Liver (tissue), 9 donors: ENCODE data around the gene SMYD3. TPM values are rescaled to one million over a fixed set of nuclear protein-coding genes. Genes with fewer than 3 reads are reported as not detected.

Source experiments
- DNase-seq: peaks from one replicate; pipeline ENCODE4 v3.0.0-alpha.2; 2017; ENCODE audit warnings: low spot score
- H3K27ac ChIP-seq, 2 donors: one replicate each; pipeline ENCODE4 v1.7.0; 2013; ENCODE audit warnings: inconsistent platforms in 2 of 2, low read length in 2 of 2, control low read depth in 1 of 2, low read depth in 1 of 2, mild to moderate bottlenecking in 1 of 2
- H3K27me3 ChIP-seq, 4 donors: one replicate each; pipeline versions ENCODE4 v1.6.1 to v1.7.0; 2013; ENCODE audit warnings: low read length in 3 of 4, inconsistent platforms in 1 of 4, mild to moderate bottlenecking in 1 of 4, moderate library complexity in 1 of 4; ENCODE audit not compliant: control insufficient read depth in 4 of 4, insufficient read depth in 4 of 4
- H3K36me3 ChIP-seq, 4 donors: one replicate each; pipeline versions ENCODE4 v1.6.1 to v1.7.0; 2013; ENCODE audit warnings: low read length in 3 of 4, mild to moderate bottlenecking in 3 of 4, low read depth in 1 of 4, moderate library complexity in 1 of 4; ENCODE audit not compliant: control insufficient read depth in 4 of 4, insufficient read depth in 3 of 4
- H3K4me1 ChIP-seq, 4 donors: one replicate each; pipeline versions ENCODE4 v1.6.1 to v1.7.0; 2013; ENCODE audit warnings: low read length in 3 of 4, mild to moderate bottlenecking in 3 of 4, moderate library complexity in 1 of 4; ENCODE audit not compliant: control insufficient read depth in 4 of 4, insufficient read depth in 4 of 4
- H3K4me3 ChIP-seq, 3 donors: one replicate each; pipeline versions ENCODE4 v1.6.1 to v1.7.0; 2013; ENCODE audit warnings: low read length in 3 of 3, control low read depth in 1 of 3, low read depth in 1 of 3, mild to moderate bottlenecking in 1 of 3
- H3K9ac ChIP-seq, 2 donors: one replicate each; pipeline ENCODE4 v1.7.0; 2013; ENCODE audit warnings: low read length in 2 of 2, mild to moderate bottlenecking in 2 of 2, moderate library complexity in 2 of 2, control low read depth in 1 of 2, low read depth in 1 of 2
- H3K9me3 ChIP-seq, 4 donors: one replicate each; pipeline versions ENCODE4 v1.6.1 to v1.7.0; 2013; ENCODE audit warnings: low read length in 3 of 4; ENCODE audit not compliant: control insufficient read depth in 4 of 4
- ATF3 ChIP-seq: IDR thresholded peaks from 2 replicates; pipeline ENCODE4 v1.6.1; 2016; ENCODE audit warnings: antibody characterized with exemption
- CTCF ChIP-seq: fragments of 150-350 bp; IDR thresholded peaks from 2 replicates; pipeline ENCODE4 v1.5.1; 2017; ENCODE audit warnings: improper control_type of control experiment, low read depth, low read length; ENCODE audit not compliant: missing input control
- EGR1 ChIP-seq, 2 donors: IDR thresholded peaks; 2 replicates each; pipeline ENCODE4 v1.6.1; 2016 to 2018; ENCODE audit warnings: antibody characterized with exemption in 2 of 2, low read depth in 2 of 2
- FOXA1 ChIP-seq: IDR thresholded peaks from 2 replicates; pipeline ENCODE4 v1.6.1; 2016; ENCODE audit warnings: antibody characterized with exemption
- FOXA2 ChIP-seq: IDR thresholded peaks from 2 replicates; pipeline ENCODE4 v1.6.1; 2016; ENCODE audit warnings: antibody characterized with exemption
- GABPA ChIP-seq, 2 donors: IDR thresholded peaks in 1 of 2; conservative IDR thresholded peaks in 1 of 2; 2 replicates each; pipeline ENCODE4 v1.6.1; 2016; ENCODE audit warnings: antibody characterized with exemption in 2 of 2, mild to moderate bottlenecking in 1 of 2, moderate library complexity in 1 of 2
- HNF4A ChIP-seq, 2 donors: conservative IDR thresholded peaks; 2 replicates each; pipeline ENCODE4 v1.6.1; 2016; ENCODE audit warnings: antibody characterized with exemption in 2 of 2, mild to moderate bottlenecking in 2 of 2
- HNF4G ChIP-seq: IDR thresholded peaks from 2 replicates; pipeline ENCODE4 v1.6.1; 2016; ENCODE audit warnings: antibody characterized with exemption
- JUND ChIP-seq, 2 donors: IDR thresholded peaks; 2 replicates each; pipeline ENCODE4 v1.6.1; 2016; ENCODE audit warnings: antibody characterized with exemption in 2 of 2
- MAX ChIP-seq: IDR thresholded peaks from 2 replicates; pipeline ENCODE4 v1.6.1; 2016; ENCODE audit warnings: antibody characterized with exemption
- NR2F2 ChIP-seq: IDR thresholded peaks from 2 replicates; pipeline ENCODE4 v1.6.1; 2016; ENCODE audit warnings: antibody characterized with exemption
- RAD21 ChIP-seq, 2 donors: IDR thresholded peaks; 2 replicates each; pipeline ENCODE4 v1.6.1; 2016; ENCODE audit warnings: antibody characterized with exemption in 2 of 2, mild to moderate bottlenecking in 2 of 2
- RXRA ChIP-seq, 2 donors: IDR thresholded peaks; 2 replicates each; pipeline ENCODE4 v1.6.1; 2017 to 2018; ENCODE audit warnings: antibody characterized with exemption in 2 of 2, mild to moderate bottlenecking in 1 of 2
- SP1 ChIP-seq: IDR thresholded peaks from 2 replicates; pipeline ENCODE4 v1.6.1; 2018; ENCODE audit warnings: antibody characterized with exemption, mild to moderate bottlenecking
- TAF1 ChIP-seq: conservative IDR thresholded peaks from 2 replicates; pipeline ENCODE4 v1.6.1; 2016; ENCODE audit warnings: antibody characterized with exemption, mild to moderate bottlenecking
- YY1 ChIP-seq: IDR thresholded peaks from 2 replicates; pipeline ENCODE4 v1.6.1; 2016; ENCODE audit warnings: antibody characterized with exemption, mild to moderate bottlenecking
- WGBS: extraction: QIAGEN DNeasy Blood & Tissue Kit; methylation state at CpG from one replicate; pipeline ENCODE4 v1.1.7; 2013; 5-methylcytosine and 5-hydroxymethylcytosine counted together
- polyA plus RNA-seq, 2 donors: library from polyadenylated mRNA; stranded (reverse) in 1 of 2; unstranded in 1 of 2; fragments of 200-250 nt in 1 of 2; fragments of >200 nt in 1 of 2; fragmentation: Nextera tagmentation in 1 of 2; extraction: Ambion mirVana in 1 of 2; gene quantifications; one replicate each; pipeline versions ENCODE4 v1.2.1 to v1.2.3, GENCODE V29; 2013 to 2015
- total RNA-seq, 2 donors: library from RNA; depleted of rRNA; stranded (reverse); fragments of >200 nt; gene quantifications; one replicate each; pipeline ENCODE4 v1.2.3, GENCODE V29; 2014
- TF ChIP-seq, protein P1 (sequence below): IDR thresholded peaks from 2 replicates; pipeline ENCODE4 v1.6.1; 2016; ENCODE audit warnings: antibody characterized with exemption
- TF ChIP-seq, protein P2 (sequence below): IDR thresholded peaks from 2 replicates; pipeline ENCODE4 v1.6.1; 2016; ENCODE audit warnings: antibody characterized with exemption, mild to moderate bottlenecking
- donor health status: healthy.
- donor health status: healthy.
- donor health status: healthy.
- donor health status: healthy.
- donor health status: healthy.

Gene SMYD3
- total and polyA plus RNA-seq, 4 donors, result 3.1 to 9.1 (median 8.0) TPM

DNA sequence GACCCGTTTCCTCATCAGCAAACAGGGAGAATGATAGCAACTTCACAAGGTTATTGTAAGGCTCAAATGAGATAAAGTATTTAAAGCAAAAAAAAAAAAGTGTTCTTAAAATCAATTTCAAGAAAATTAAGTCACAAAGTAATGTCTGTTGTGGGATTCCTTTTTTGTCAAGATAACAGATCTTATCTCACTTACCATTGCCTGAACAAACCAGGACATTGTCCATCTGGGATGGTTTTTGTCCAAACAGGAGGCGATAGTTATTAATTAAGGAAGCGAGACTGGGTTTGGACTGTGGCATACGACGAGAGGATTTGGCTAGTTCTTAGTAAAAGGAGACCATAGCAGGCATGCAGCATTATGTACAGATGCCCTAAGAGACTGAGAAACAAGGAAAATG is 458.4 kb downstream of the SMYD3 start:
- Histone ChIP-seq H3K4me1 (no peaks in the 10 kb centered on the region), H3K4me3 (no peak overlapping the region), H3K9ac (no peak overlapping the region), H3K36me3 (no peaks in the 10 kb centered on the region), H3K27ac (no peak overlapping the region), H3K27me3 (no peaks in the 10 kb centered on the region), H3K9me3 (no peaks in the 10 kb centered on the region)
- TF ChIP-seq FOXA2, result no peak
- no peak for TF ChIP-seq YY1
- TF ChIP-seq EGR1 (IDR thresholded peaks at IDR 0.05; ENCODE audit: low read depth in 2 of 2), result no peak
- TF ChIP-seq MAX, result no peak
- TF ChIP-seq, protein P1, sequence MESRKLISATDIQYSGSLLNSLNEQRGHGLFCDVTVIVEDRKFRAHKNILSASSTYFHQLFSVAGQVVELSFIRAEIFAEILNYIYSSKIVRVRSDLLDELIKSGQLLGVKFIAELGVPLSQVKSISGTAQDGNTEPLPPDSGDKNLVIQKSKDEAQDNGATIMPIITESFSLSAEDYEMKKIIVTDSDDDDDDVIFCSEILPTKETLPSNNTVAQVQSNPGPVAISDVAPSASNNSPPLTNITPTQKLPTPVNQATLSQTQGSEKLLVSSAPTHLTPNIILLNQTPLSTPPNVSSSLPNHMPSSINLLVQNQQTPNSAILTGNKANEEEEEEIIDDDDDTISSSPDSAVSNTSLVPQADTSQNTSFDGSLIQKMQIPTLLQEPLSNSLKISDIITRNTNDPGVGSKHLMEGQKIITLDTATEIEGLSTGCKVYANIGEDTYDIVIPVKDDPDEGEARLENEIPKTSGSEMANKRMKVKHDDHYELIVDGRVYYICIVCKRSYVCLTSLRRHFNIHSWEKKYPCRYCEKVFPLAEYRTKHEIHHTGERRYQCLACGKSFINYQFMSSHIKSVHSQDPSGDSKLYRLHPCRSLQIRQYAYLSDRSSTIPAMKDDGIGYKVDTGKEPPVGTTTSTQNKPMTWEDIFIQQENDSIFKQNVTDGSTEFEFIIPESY, result no peak
- no peak for TF ChIP-seq FOXA1
- TF ChIP-seq RXRA (IDR thresholded peaks at IDR 0.05), result no peak
- TF ChIP-seq TAF1, result no peak
- TF ChIP-seq, protein P2, sequence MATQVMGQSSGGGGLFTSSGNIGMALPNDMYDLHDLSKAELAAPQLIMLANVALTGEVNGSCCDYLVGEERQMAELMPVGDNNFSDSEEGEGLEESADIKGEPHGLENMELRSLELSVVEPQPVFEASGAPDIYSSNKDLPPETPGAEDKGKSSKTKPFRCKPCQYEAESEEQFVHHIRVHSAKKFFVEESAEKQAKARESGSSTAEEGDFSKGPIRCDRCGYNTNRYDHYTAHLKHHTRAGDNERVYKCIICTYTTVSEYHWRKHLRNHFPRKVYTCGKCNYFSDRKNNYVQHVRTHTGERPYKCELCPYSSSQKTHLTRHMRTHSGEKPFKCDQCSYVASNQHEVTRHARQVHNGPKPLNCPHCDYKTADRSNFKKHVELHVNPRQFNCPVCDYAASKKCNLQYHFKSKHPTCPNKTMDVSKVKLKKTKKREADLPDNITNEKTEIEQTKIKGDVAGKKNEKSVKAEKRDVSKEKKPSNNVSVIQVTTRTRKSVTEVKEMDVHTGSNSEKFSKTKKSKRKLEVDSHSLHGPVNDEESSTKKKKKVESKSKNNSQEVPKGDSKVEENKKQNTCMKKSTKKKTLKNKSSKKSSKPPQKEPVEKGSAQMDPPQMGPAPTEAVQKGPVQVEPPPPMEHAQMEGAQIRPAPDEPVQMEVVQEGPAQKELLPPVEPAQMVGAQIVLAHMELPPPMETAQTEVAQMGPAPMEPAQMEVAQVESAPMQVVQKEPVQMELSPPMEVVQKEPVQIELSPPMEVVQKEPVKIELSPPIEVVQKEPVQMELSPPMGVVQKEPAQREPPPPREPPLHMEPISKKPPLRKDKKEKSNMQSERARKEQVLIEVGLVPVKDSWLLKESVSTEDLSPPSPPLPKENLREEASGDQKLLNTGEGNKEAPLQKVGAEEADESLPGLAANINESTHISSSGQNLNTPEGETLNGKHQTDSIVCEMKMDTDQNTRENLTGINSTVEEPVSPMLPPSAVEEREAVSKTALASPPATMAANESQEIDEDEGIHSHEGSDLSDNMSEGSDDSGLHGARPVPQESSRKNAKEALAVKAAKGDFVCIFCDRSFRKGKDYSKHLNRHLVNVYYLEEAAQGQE, result no peak
- no peak for TF ChIP-seq CTCF
- TF ChIP-seq NR2F2, result no peak
- no peak for TF ChIP-seq HNF4G
- TF ChIP-seq JUND (IDR thresholded peaks at IDR 0.05), result no peak
- TF ChIP-seq SP1, result no peak
- TF ChIP-seq ATF3, result no peak
- TF ChIP-seq GABPA (IDR thresholded peaks at IDR 0.05 in 1 of 2, conservative IDR thresholded peaks at IDR 0.05 in 1 of 2), result no peak
- TF ChIP-seq HNF4A (conservative IDR thresholded peaks at IDR 0.05), result no peak
- TF ChIP-seq RAD21 (IDR thresholded peaks at IDR 0.05), result no peak
- no peak for DNase-seq
- WGBS, result 91% methylated on average over 5 of the region's 5 CpGs
